ENCODE data around the gene MIEF1. TPM values are rescaled to one million over a fixed set of nuclear protein-coding genes. Genes with fewer than 3 reads are reported as not detected.

MIEF1 gene
- total RNA-seq, 1 donor from 2014 or later: 23.0 TPM

- Mint-ChIP-seq H3K27ac (ENCODE audit: unreplicated experiment) (no peak overlapping the region), H3K36me3 (ENCODE audit: low read depth) (no peaks in the 10 kb centered on the region), H3K27me3 (ENCODE audit: low read depth) (no peaks in the 10 kb centered on the region), H3K9me3 (ENCODE audit: low read depth) (no peaks in the 10 kb centered on the region), H3K4me1 (ENCODE audit: low read depth) (peaks cover 49% of the 10 kb centered on the region), H3K4me3 (ENCODE audit: unreplicated experiment) (no peak overlapping the region)
- DNase-seq (ENCODE audit: low spot score): no peak
- TF ChIP-seq CTCF (IDR thresholded peaks at IDR 0.05): no peak
Observed at GRCh38 chr22:39469326-39469680, 32.8 kb upstream of the MIEF1 start.

- Mint-ChIP-seq H3K27me3 (ENCODE audit: low read depth) (no peaks in the 10 kb centered on the region), H3K4me1 (ENCODE audit: low read depth) (peaks cover 55% of the 10 kb centered on the region), H3K36me3 (ENCODE audit: low read depth) (no peaks in the 10 kb centered on the region), H3K4me3 (ENCODE audit: unreplicated experiment) (no peak overlapping the region), H3K27ac (ENCODE audit: unreplicated experiment) (peak overlapping the region; percentile 54), H3K9me3 (ENCODE audit: low read depth) (no peaks in the 10 kb centered on the region)
- no peak for TF ChIP-seq CTCF (IDR thresholded peaks at IDR 0.05)
- DNase-seq (ENCODE audit: low spot score): no peak
Observed at GRCh38 chr22:39469681-39470450, 32.2 kb upstream of the MIEF1 start.

GRCh38 chr22:39470451-39471291 lies 31.4 kb upstream of the MIEF1 start:
- no peak overlapping the region for H3K4me3 Mint-ChIP-seq (ENCODE audit: unreplicated experiment)
- DNase-seq (ENCODE audit: low spot score): no peak
- no peak for TF ChIP-seq CTCF (IDR thresholded peaks at IDR 0.05)
- no peaks in the 10 kb centered on the region for H3K27me3 Mint-ChIP-seq (ENCODE audit: low read depth)
- peaks cover 62% of the 10 kb centered on the region for H3K4me1 Mint-ChIP-seq (ENCODE audit: low read depth)
- peak overlapping the region; percentile 54 for H3K27ac Mint-ChIP-seq (ENCODE audit: unreplicated experiment)
- no peaks in the 10 kb centered on the region for H3K9me3 Mint-ChIP-seq (ENCODE audit: low read depth)
- H3K36me3 Mint-ChIP-seq (ENCODE audit: low read depth): no peaks in the 10 kb centered on the region

- no peaks in the 10 kb centered on the region for H3K27me3 Mint-ChIP-seq (ENCODE audit: low read depth)
- peak overlapping the region; percentile 87 for H3K27ac Mint-ChIP-seq (ENCODE audit: unreplicated experiment)
- peak; percentile 26 for TF ChIP-seq CTCF (IDR thresholded peaks at IDR 0.05)
- peaks cover 61% of the 10 kb centered on the region for H3K4me1 Mint-ChIP-seq (ENCODE audit: low read depth)
- DNase-seq (ENCODE audit: low spot score): no peak
- no peak overlapping the region for H3K4me3 Mint-ChIP-seq (ENCODE audit: unreplicated experiment)
- no peaks in the 10 kb centered on the region for H3K36me3 Mint-ChIP-seq (ENCODE audit: low read depth)
- no peaks in the 10 kb centered on the region for H3K9me3 Mint-ChIP-seq (ENCODE audit: low read depth)
Observed at GRCh38 chr22:39471381-39472141, 30.5 kb upstream of the MIEF1 start.
